ENCODE results near the gene SPEM2.

The SPEM2 gene

DNA sequence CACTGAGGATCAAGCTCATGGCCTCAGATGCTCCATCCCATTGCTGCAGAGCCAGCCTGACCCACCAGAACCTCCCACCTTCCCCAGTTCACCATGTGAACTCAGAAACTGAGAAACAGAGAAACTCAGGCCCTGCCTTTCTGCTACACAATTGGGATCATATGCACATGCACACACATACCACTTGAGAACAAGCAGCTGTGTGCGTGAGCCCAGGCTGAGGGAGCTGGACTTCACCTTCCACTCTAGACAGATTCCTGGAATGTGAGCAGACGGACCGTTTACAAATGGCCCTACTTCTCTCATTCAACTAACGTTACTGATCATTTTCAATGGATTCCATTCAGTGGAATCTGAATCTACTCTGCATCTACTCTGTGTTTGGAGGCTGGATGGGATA lies 1.7 kb upstream of the SPEM2 start:
- no peak for DNase-seq

DNA sequence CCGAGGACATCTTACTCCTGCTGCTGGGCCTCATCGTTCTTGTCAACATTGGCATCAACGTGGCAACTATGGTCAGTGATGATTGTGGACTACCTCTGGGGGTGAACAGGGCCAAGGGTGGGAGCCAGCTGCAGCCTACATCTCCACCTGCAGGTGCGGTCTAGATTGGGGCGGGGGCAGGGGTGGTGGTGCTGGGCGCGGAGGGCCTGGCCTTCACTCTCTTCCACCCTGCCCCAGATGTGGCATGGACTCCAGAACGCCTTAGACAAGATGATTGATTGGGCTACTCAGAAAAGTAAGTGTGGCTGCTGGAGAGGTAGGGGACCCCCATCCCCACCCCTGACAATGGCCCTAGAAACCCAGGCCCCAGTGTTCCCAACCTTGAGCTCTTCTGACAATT lies 340 bp downstream of the SPEM2 start:
- DNase-seq: no peak

DNA sequence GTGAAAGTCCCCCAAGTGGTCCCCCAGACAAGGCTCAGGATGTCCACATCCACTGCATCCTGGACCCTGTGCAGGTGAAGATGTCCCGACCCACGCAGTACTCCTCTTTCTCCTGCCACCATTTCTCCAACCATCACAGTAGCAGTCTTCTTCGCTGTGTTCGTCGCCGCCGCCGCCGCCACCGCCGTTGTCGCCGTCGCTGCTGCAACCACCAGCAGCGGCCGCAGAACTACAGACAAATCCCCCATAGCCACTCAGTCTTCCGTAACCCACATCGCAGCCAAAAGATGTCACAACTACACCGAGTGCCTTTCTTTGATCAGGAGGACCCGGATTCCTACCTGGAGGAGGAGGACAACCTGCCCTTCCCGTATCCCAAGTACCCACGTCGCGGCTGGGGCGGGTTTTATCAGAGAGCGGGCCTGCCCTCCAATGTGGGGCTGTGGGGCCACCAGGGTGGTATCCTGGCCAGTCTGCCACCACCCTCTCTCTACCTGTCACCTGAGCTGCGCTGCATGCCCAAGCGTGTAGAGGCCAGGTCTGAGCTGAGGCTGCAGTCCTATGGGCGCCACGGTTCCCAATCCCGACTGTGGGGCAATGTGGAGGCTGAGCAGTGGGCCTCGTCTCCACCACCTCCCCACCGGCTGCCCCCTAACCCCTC lies 917 bp downstream of the SPEM2 start:
- DNase-seq: no peak

DNA sequence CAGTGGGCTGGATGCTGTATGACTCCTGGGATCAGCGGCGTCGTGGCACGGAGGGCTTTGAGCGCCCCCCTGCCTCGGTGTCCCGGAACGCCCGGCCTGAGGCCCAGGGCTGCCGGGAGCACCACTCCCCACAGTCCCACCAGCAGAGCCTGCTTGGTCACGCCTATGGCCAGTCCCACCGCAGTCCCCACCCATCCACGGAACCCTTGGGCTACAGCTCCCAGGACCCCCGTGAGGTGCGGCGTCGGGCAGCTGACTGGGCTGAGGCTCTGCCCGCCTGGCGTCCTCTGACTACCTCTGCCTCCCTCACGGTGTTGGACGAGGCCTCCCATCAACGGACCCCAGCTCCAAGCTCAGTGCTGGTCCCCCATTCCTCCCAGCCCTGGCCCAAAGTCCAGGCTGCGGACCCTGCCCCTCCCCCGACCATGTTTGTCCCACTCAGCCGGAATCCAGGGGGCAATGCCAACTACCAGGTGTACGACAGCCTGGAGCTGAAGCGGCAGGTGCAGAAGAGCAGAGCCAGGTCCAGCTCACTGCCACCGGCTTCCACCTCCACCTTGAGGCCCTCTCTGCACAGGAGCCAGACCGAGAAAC lies 1.6 kb downstream of the SPEM2 start:
- no peak for DNase-seq

DNA sequence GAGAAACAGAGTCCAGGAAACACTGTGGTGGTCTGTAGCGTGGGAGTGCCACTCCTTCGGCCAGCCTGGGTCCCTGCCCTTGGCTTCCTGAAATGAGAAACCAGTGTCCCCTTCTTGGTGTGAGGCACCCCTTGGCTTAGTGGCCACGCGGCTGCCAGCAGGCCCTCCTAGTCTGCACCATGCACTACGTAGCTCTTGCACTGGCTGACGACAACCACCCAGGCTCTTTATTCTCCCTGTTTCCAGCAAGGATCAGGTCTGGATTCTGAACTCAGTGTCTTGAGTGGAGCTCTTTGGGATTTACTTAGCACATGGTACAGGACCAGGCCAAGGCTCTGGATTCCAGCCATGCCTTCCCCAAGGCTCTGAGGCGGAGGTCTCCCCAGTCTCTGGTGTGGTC lies 2.1 kb downstream of the SPEM2 start:
- DNase-seq: no peak

DNA sequence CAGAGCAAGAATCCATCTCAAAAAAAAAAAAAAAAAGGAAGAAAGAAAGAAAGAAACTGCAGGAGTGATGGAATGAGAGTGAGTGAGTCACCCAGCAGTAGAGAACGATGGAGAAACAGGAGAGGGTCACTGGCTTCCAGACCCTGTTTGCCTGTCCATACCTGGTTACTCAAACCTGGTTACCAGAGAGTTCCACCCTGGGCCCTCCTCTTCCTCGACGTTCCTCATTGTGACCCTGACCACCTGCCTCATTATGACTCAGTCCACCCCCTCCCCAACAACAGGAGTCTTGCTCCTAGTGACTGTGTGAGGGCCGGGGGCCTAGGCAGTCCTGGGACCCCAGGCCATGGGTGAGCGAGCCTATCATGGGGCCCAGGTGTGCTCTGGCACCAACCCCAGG lies 3.1 kb downstream of the SPEM2 start, which contains the start of gene SPEM3:
Gene SPEM3 (plus strand): TSS at position 301 of the 400 bp plus-strand sequence. CDS start 46 bp downstream, at position 347.
- no peak for DNase-seq

DNA sequence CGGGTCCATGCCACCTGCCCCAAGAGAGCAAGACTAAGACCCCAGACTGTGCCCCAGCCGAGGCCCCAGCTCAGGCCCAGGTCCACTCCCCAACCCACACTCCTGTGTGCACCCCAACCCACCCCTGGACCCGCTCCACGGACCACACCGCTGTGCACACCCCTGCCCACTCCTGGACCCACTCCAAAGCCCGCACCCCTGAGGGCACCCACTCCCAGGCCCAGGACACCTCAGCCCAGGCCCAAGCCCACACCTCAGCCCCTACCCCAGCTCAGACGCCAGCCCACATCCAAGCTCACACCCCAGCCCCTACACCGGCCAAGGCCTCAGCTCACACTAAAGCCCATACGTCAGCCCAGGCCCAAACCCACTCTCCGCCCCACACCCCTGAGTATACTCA lies 4.3 kb downstream of the SPEM2 start:
- DNase-seq: no peak

DNA sequence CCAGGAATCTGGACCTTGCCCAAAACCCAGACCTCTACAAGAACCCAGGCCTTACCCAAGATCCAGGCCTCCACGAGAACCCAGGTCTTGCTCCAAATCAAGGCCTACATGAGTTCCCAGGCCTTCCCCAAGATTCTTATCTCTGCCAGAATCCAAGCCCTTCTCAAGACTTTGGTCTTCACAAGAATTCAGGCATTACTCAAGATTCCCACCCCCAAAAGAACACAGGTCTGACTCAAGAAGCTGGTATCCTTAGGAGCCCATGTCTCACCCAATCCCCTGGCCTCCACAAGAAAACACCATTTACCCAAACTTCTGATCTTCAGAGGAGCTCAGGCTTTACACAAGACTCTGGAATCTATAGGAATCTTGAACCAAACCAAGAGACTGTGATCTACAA lies 5.8 kb downstream of the SPEM2 start:
- no peak for DNase-seq

DNA sequence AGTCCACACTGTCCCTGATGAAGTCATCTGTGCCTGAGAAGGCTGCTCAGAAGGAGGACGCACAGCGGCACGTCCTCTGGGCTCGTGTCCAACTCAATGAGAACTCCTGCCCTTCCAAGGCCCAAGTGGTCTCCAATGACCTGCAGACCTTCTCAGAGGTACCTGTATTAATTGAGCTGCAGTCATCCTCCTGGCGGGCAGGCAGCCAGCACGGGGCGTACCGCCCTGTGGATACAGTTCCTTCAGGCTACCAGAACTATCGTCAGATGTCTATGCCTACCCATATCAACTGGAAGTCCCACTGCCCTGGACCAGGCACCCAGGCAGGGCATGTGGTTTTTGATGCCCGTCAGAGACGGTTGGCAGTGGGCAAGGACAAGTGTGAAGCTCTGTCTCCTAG lies 6.9 kb downstream of the SPEM2 start:
- DNase-seq: no peak

DNA sequence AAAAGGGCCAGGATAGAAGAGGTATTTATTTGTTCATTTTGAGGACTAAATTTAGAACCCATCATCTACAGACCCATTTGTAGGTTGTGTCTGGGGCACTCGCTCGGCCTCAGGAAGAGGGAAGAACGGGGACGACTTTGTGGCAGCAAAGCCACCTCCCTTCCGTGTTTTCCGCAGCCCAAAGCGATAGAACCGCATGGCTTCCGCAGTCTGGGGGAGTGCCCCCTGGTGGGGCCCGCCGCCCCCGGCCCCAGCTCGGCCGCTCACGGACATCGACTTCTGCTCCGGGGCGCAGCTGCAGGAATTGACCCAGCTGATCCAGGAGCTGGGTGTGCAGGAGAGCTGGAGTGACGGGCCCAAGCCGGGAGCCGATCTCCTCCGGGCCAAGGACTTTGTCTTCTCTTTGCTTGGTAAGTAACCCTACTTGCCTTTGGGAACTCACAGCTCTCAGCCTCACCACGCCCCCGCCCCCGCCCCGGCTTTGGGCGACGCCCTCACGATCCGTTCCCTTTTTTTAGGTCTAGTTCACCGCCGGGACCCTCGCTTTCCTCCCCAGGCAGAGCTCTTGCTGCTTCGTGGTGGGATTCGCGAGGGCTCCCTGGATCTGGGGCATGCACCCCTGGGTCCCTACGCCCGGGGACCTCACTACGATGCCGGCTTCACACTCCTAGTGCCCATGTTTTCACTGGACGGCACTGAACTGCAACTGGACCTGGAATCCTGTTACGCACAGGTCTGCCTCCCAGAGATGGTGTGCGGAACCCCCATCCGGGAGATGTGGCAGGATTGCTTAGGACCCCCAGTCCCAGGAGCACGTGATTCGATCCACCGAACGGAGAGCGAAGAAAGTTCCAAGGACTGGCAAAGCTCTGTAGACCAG lies 10.5 kb downstream of the SPEM2 start:
- DNase-seq: peak; percentile 84

DNA sequence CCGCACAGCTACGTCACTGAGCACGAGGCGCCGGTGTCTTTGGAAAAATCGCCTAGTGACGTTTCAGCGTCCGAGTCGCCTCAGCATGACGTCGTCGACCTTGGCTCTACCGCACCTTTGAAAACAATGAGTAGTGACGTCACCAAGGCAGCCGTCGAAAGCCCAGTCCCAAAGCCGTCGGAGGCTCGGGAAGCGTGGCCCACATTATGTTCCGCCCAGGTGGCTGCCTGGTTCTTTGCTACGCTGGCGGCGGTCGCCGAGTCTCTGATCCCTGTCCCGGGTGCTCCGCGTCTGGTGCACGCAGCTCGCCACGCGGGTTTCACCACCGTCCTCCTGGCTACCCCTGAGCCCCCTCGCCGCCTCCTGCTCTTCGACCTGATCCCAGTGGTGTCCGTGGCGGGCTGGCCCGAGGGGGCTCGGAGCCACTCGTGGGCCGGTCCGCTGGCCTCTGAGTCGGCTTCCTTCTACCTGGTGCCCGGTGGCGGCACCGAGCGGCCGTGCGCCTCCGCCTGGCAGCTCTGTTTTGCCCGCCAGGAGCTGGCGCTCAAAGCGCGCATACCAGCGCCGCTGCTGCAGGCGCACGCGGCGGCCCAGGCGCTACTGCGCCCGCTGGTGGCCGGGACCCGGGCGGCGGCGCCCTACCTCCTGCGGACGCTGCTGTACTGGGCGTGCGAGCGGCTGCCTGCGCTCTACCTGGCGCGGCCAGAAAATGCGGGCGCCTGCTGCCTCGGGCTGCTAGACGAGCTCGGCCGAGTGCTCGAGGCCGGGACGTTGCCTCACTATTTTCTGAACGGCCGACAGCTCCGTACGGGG lies 11.3 kb downstream of the SPEM2 start:
- peak; percentile 90 for DNase-seq

DNA sequence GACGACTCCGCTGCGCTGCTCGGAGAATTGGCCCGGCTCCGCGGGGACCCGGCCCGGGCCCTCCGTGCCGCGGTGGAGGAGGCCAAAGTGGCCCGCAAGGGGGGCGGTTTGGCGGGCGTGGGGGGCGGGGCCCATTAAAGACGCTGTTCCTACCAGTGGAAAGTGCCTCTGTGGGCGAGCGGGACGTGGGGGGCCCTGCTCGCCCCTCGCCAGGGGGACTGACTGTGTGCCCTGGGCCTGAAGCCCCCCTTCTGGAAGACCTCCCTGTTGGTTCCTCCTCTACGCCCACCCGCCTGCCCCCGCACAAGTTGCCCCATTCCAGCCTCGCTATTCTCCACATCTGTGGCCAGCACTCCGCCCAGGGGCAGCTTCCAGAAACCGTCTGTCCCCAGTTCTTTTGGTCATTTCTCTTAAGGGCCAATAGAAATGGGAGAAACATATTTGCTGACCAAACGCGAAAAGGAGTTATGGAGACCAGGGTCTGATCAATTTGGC lies 12.0 kb downstream of the SPEM2 start:
- DNase-seq: no peak

DNA sequence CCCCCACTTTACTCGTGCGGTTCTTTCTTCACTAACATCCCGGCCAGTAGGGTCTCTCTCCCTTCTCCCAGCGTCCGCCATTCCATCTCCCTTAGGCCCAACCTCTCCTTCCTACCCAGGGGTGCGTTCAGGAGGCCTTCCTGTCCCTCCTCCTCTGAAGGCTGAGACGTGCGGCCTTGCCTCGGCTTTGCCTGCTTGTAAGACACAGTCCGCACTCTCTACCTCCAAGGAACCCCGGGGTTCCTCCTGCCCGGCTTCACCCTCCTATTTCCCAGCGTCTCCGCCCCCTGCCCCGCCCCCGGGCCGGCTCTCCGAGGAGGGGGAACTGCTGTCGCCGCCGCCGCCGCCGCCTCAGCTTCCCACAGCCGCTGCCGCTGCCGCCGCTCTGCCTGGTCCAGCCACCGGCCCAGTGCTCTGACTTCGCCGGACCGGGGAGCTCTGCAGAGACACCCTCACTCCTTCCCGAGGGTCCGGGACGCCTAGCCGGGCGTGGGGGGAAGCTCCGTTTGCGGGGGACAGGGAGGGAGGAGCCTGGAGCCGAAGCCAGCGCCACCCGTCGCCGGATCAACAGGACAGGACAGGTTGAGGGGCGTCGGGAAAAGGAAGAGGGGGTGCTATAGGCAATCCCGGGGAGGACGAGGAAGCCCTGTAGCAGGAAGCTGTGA lies 12.7 kb downstream of the SPEM2 start:
- DNase-seq: peak; percentile 62

DNA sequence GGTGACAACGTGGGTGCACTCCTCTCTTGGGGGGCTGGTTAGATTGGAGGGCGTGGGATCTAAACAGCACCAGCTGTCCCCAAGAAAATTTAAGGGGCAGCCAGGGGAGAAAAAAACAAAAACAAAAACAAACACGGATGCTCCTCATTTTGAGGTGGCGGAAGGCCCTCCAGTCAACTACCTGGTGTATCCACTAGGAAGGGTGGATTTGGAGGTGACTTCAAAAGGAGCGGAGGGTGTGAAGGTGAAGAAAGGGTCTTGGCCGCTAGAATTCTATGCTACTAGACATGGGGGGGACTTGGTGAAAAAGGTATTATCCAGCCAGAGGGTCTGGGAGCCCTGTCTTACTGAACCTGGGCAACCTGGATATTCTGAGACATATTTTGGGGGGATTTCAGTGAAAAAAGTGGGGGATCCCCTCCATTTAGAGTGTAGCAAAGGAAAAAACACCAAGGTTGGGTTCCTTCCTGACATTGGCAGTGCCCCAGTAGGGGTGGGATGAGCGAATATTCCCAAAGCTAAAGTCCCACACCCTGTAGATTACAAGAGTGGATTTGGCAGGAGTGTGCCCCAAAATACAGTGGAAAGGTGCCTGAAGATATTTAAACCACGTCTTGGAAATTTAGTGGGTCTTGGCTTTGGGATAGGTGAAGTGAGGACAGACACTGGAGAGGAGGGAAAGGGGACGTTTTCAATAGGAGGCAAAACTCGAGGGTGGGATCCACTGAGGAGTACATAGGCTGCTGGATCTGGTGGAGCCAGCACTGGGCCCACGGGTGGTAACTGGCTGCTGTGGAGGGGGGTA lies 13.4 kb downstream of the SPEM2 start:
- no peak for DNase-seq

DNA sequence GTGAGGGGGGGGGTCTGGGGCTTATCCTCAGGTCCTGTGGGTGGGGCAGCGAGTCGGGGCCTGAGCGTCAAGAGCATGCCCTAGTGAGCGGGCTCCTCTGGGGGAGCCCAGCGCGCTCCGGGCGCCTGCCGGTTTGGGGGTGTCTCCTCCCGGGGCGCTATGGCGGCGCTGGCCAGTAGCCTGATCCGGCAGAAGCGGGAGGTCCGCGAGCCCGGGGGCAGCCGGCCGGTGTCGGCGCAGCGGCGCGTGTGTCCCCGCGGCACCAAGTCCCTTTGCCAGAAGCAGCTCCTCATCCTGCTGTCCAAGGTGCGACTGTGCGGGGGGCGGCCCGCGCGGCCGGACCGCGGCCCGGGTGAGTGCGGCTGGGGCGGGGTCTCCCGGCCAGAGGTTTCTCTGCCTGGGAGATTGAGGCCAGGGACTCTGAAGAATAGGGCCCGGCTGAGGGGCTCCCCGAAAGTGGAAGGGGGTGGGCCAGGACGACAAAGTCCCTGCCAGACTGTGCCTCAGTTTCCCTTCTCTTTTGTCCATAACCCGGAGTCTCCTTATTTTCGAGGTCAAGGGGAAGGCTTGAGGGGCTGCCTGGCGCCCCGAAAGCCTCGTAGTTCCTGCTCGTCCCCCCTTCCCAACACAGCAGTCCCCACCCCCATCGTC lies 14.2 kb downstream of the SPEM2 start, which contains the start of gene FGF11:
Gene FGF11 (plus strand): TSS at position 51 of the 651 bp plus-strand sequence. CDS start 109 bp downstream, at position 160.
- DNase-seq: no peak

DNA sequence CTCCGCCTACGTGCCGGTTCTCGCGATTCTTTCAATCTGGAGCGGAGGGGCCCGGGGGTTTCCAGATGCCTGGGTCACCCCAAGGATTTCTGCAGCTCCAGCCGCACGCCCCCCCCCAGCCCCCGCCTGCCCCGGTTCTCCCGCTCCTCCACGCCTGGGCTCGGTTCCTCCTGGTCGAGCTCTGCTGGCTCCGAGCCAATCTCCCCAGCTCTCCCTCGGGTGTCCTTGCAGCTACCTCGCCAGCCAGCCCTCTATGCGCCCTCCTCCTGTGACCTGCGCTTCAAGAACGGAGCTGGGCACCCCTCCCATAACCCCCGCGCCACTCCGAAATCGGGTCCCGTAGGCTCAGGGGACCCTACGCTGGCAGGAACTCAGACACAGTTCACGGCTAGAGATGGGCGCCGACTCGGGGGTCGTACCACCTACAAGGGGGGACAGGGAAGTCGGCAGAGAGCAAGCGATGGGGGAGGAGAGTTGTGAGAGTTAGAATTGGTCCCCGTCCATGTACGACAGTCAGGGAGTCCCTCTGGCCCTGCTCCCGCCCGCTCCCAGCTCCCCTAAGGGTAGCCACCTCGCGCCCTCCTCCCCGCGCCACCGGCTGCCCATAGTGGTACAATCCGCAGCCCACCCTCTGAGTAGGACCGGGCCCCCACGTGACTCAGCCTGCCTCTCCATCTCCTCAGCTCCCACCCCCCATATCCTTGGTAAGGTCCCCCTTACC lies 14.9 kb downstream of the SPEM2 start:
- peak; percentile 54 for DNase-seq

DNA sequence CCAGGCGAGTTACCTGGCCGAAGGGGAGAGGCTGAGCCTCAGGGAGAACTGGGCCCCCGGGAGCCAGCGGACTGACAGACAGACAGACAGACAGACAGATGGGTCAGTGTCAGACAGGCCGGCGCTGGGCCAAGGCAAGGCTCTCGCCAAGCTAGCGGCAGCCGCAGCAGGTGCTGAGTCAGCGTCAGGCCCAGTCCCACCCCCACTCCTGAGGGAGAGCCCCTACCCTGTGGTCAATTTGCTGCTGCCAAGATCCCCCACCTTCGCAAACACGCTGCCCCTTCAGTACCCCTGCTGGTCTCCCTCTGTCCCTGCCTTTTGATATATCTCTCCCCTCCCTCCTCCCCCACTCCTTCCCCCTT lies 15.4 kb downstream of the SPEM2 start:
- DNase-seq: peak; percentile 51

DNA sequence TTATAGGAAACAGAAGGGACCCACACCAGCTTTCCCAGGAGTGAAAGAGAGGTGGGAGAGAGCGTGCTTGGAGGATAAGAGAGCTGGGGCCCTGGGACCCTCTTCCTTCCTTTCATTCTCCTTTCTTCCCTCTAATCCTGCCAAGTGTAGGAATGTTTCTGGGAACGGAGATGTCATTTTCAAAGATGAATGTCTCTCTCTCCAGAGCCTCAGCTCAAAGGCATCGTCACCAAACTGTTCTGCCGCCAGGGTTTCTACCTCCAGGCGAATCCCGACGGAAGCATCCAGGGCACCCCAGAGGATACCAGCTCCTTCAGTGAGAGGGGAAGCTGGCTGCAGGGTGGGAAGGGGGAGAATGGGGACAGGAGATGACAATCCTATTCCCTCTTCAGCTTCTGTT lies 15.8 kb downstream of the SPEM2 start:
- no peak for DNase-seq

DNA sequence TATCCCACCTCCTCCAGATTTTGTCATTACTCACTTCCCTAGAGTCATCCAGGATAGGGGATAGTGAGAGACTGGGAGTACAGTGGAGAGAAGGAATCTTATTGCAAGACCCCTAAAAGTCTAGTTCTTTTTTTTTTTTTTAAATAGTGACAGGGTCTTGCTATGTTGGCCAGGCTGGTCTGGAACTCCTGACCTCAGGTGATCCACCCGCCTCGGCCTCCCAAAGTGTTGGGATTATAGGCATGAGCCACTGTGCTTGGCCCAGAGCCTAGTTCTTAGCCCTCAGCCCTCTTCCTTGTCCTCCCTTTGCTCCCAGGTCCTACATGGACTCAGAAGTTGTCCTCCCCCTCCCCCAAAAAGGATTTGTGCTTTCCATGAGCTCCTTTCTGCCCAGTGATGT lies 16.7 kb downstream of the SPEM2 start:
- DNase-seq: no peak
